K562 (cell line): ENCODE data around the gene ULK3. TPM values are rescaled to one million over a fixed set of nuclear protein-coding genes. Genes with fewer than 3 reads are reported as not detected.

Experiments
- ATF7 ChIP-seq: fragments of 450-650 bp; IDR thresholded peaks from 2 replicates; pipeline ENCODE4 v1.7.1; 2014; ENCODE audit warnings: mild to moderate bottlenecking, moderate library complexity
- CBX8 ChIP-seq: fragments of 200-600 bp; sonication (generic); IDR thresholded peaks from 2 replicates; pipeline ENCODE4 v1.6.1; 2012; ENCODE audit warnings: borderline replicate concordance, mixed run types, low read depth, mild to moderate bottlenecking, moderate library complexity, mixed read lengths, low read length, control low read depth, inconsistent platforms; ENCODE audit not compliant: poor library complexity, severe bottlenecking; ENCODE audit errors: extremely low read depth
- CREM ChIP-seq: IDR thresholded peaks from 2 replicates; pipeline ENCODE4 v1.6.1; 2014; ENCODE audit warnings: antibody characterized with exemption, low read depth
- GABPB2 ChIP-seq: fragments of 250-450 bp; sonication (Bioruptor Pico); conservative IDR thresholded peaks from 2 replicates; pipeline ENCODE4 v1.5.1; 2021; ENCODE audit warnings: mild to moderate bottlenecking
- IRF1 ChIP-seq: sonication (generic); formaldehyde crosslinking; IDR thresholded peaks from 2 replicates; pipeline ENCODE4 v1.8.0; 2022; ENCODE audit warnings: missing genetic modification reagents, mild to moderate bottlenecking, borderline replicate concordance
- KLF1 ChIP-seq: fragments of 450-650 bp; IDR thresholded peaks from 2 replicates; pipeline ENCODE4 v1.6.1; 2016; ENCODE audit warnings: missing genetic modification characterization, missing compliant biosample characterization
- KLF6 ChIP-seq: fragments of 250-450 bp; sonication (Bioruptor Pico); IDR thresholded peaks from 2 replicates; pipeline ENCODE4 v1.4.0; 2020; ENCODE audit warnings: mild to moderate bottlenecking, moderate library complexity, borderline replicate concordance
- MAFK ChIP-seq: IDR thresholded peaks from 2 replicates; pipeline ENCODE4 v1.6.1; 2011; ENCODE audit warnings: low read length, improper control_type of control experiment
- MBD2 ChIP-seq: sonication (generic); IDR thresholded peaks from 2 replicates; pipeline ENCODE4 v1.6.1; 2016; ENCODE audit warnings: low read depth, borderline replicate concordance
- MED1 ChIP-seq: sonication (generic); formaldehyde crosslinking; IDR thresholded peaks from 2 replicates; pipeline ENCODE4 v1.8.1; 2023; ENCODE audit warnings: missing genetic modification reagents, borderline replicate concordance
- MXI1 ChIP-seq: IDR thresholded peaks from 2 replicates; pipeline ENCODE4 v1.6.1; 2011; ENCODE audit warnings: low read depth, mild to moderate bottlenecking, improper control_type of control experiment, low read length
- MYNN ChIP-seq, 2 experiments: sonication (generic); formaldehyde crosslinking in 1 of 2; IDR thresholded peaks; 2 replicates each; pipeline versions ENCODE4 v1.5.0 to v1.6.1; 2016 to 2020; ENCODE audit warnings: antibody characterized with exemption in 1 of 2, missing genetic modification reagents in 1 of 2
- NFYB ChIP-seq: IDR thresholded peaks from 2 replicates; pipeline ENCODE4 v1.6.1; 2011; ENCODE audit warnings: mild to moderate bottlenecking, moderate library complexity; ENCODE audit not compliant: insufficient read length; ENCODE audit errors: extremely low read depth
- RBM22 ChIP-seq: fragments of 200-400 bp; formaldehyde crosslinking; IDR thresholded peaks from 2 replicates; pipeline ENCODE4 v1.6.1; 2018; ENCODE audit warnings: low read length, low read depth; ENCODE audit not compliant: poor library complexity, severe bottlenecking
- RBM34 ChIP-seq: fragments of 200-400 bp; formaldehyde crosslinking; IDR thresholded peaks from 2 replicates; pipeline ENCODE4 v1.6.1; 2018; ENCODE audit warnings: low read length, borderline replicate concordance; ENCODE audit not compliant: insufficient read depth
- STAG1 ChIP-seq: sonication (generic); formaldehyde crosslinking; IDR thresholded peaks from 2 replicates; pipeline ENCODE4 v1.5.0; 2020; ENCODE audit warnings: missing genetic modification reagents, borderline replicate concordance
- THAP12 ChIP-seq: fragments of 250-450 bp; sonication (Bioruptor Pico); IDR thresholded peaks from 2 replicates; pipeline ENCODE4 v1.9.0; 2021; ENCODE audit warnings: mild to moderate bottlenecking, inconsistent platforms
- VEZF1 ChIP-seq: fragments of 200-800 bp; sonication (Bioruptor generic); IDR thresholded peaks from 2 replicates; pipeline ENCODE4 v1.6.1; 2017; ENCODE audit warnings: missing genetic modification characterization, missing compliant biosample characterization
- ZNF12 ChIP-seq: sonication (generic); formaldehyde crosslinking; IDR thresholded peaks from 2 replicates; pipeline ENCODE4 v1.4.0; 2020; ENCODE audit warnings: mild to moderate bottlenecking, missing genetic modification reagents
- ZNF239 ChIP-seq: fragments of 250-450 bp; sonication (Bioruptor Pico); IDR thresholded peaks from 2 replicates; pipeline ENCODE4 v1.4.0; 2020; ENCODE audit warnings: mild to moderate bottlenecking
- ZNF398 ChIP-seq: fragments of 250-450 bp; sonication (Bioruptor Pico); IDR thresholded peaks from 2 replicates; pipeline ENCODE4 v1.8.0; 2021; ENCODE audit warnings: moderate library complexity, mild to moderate bottlenecking, inconsistent platforms
- polyA plus RNA-seq, 8 experiments: library from polyadenylated mRNA; depleted of rRNA in 4 of 8; stranded (reverse) in 5 of 8; unstranded in 3 of 8; fragments of >200 nt; fragmentation: Nextera tagmentation in 2 of 8; fragmentation: Illumina TruSeq in 1 of 8; extraction: Ambion mirVana in 2 of 8; extraction: Trizol in 1 of 8; gene quantifications; 2 replicates each; pipeline versions ENCODE4 v1.2.1 to v1.2.3, GENCODE V29; 2011 to 2014; ENCODE audit warnings: inconsistent platforms in 1 of 8, missing spikeins in 1 of 8
- total RNA-seq, 7 experiments: library from RNA; depleted of rRNA in 6 of 7; stranded (reverse); fragments of >200 nt in 6 of 7; fragmentation: Illumina TruSeq in 2 of 7; extraction: Trizol in 2 of 7; gene quantifications; 2 replicates each; pipeline versions ENCODE4 v1.2.1 to v1.2.3, GENCODE V29; 2011 to 2021; ENCODE audit warnings: low replicate concordance in 1 of 7

ULK3 gene
- total and polyA plus RNA-seq, 9 of the 15 experiments (the other 6 are each of a cell fraction or from before 2014, with no cell fraction given): 0.68 to 68.0 (median 34.9) TPM

GRCh38 chr15:74842581-74843444 is at the start of gene ULK3 (continued):
- no peak for TF ChIP-seq KLF6 (CRISPR knock-in tag)
- TF ChIP-seq RBM34: no peak
- TF ChIP-seq ZNF239 (CRISPR knock-in tag): no peak
- TF ChIP-seq STAG1 (CRISPR knock-in tag): no peak
- 0 out of 2 replicates have a peak, but pooled peaks have one; percentile 40 for TF ChIP-seq KLF1
- TF ChIP-seq MAFK: no peak
- TF ChIP-seq MBD2: no peak
- no peak for TF ChIP-seq ZNF398 (CRISPR knock-in tag)
- peak; percentile 61 for TF ChIP-seq THAP12
- peak; percentile 95 for TF ChIP-seq VEZF1 (CRISPR knock-in tag)
- no peak; the same call in 1 of the 2 replicates for TF ChIP-seq ZNF12
- peak; percentile 11; the same call in 1 of the 2 replicates for TF ChIP-seq MYNN (IDR thresholded peaks at IDR 0.05)
- TF ChIP-seq MYNN (CRISPR knock-in tag; IDR thresholded peaks at IDR 0.05): no peak
- peak; percentile 90 for TF ChIP-seq MXI1
- no peak for TF ChIP-seq IRF1
- TF ChIP-seq NFYB: no peak
- peak; percentile 41; the same call in 1 of the 2 replicates for TF ChIP-seq CREM
- peak; percentile 72 for TF ChIP-seq ATF7
- no peak for TF ChIP-seq MED1 (CRISPR knock-in tag)
- no peak for TF ChIP-seq RBM22
- no peak for TF ChIP-seq GABPB2 (CRISPR knock-in tag)
- no peak for TF ChIP-seq CBX8
